GM23338 (cell line): ENCODE results near the gene CDKN1A.

ENCODE experiments used
- CREB1 ChIP-seq: fragments of 250-450 bp; sonication (Bioruptor Pico); IDR thresholded peaks from 2 replicates; pipeline ENCODE4 v1.5.0; 2020; ENCODE audit warnings: low read depth, mild to moderate bottlenecking, moderate library complexity
- EZH2 ChIP-seq: fragments of 200-600 bp; sonication (generic); IDR thresholded peaks from one replicate; pipeline ENCODE4 v1.8.0; 2017; ENCODE audit warnings: antibody characterized with exemption, mild to moderate bottlenecking, low read depth; ENCODE audit not compliant: unreplicated experiment
- EZH2phosphoT487 ChIP-seq: fragments of 200-600 bp; sonication (generic); IDR thresholded peaks from one replicate; pipeline ENCODE4 v1.8.1; 2018; ENCODE audit warnings: antibody characterized with exemption; ENCODE audit not compliant: unreplicated experiment
- JUNB ChIP-seq: IDR thresholded peaks from one replicate; pipeline ENCODE4 v1.6.1; 2016; ENCODE audit warnings: antibody characterized with exemption; ENCODE audit not compliant: unreplicated experiment
- POLR2AphosphoS5 ChIP-seq: IDR thresholded peaks from 2 replicates; pipeline ENCODE4 v1.6.1; 2016; ENCODE audit warnings: antibody characterized with exemption, low read depth
- STAT1 ChIP-seq: IDR thresholded peaks from one replicate; pipeline ENCODE4 v1.6.1; 2016; ENCODE audit warnings: antibody characterized with exemption; ENCODE audit not compliant: unreplicated experiment
- ZNF114 ChIP-seq: fragments of 250-450 bp; sonication (Bioruptor Pico); IDR thresholded peaks from 2 replicates; pipeline ENCODE4 v1.5.0; 2020; ENCODE audit warnings: mild to moderate bottlenecking, moderate library complexity
- TF ChIP-seq, protein P1 (sequence below), 2 experiments: fragments of 200-600 bp in 1 of 2; sonication (generic) in 1 of 2; conservative IDR thresholded peaks; 2 replicates each; pipeline versions ENCODE4 v1.5.1 to v1.6.1; 2016 to 2017; ENCODE audit warnings: antibody characterized with exemption in 2 of 2, low read depth in 2 of 2, mild to moderate bottlenecking in 2 of 2, moderate library complexity in 1 of 2
- TF ChIP-seq, protein P2 (sequence below): IDR thresholded peaks from one replicate; pipeline ENCODE4 v1.6.1; 2018; ENCODE audit warnings: antibody characterized with exemption; ENCODE audit not compliant: unreplicated experiment
- TF ChIP-seq, protein P3 (sequence below): fragments of 250-450 bp; sonication (Bioruptor Pico); IDR thresholded peaks from 2 replicates; pipeline ENCODE4 v1.5.0; 2020; ENCODE audit warnings: mild to moderate bottlenecking, moderate library complexity

DNA sequence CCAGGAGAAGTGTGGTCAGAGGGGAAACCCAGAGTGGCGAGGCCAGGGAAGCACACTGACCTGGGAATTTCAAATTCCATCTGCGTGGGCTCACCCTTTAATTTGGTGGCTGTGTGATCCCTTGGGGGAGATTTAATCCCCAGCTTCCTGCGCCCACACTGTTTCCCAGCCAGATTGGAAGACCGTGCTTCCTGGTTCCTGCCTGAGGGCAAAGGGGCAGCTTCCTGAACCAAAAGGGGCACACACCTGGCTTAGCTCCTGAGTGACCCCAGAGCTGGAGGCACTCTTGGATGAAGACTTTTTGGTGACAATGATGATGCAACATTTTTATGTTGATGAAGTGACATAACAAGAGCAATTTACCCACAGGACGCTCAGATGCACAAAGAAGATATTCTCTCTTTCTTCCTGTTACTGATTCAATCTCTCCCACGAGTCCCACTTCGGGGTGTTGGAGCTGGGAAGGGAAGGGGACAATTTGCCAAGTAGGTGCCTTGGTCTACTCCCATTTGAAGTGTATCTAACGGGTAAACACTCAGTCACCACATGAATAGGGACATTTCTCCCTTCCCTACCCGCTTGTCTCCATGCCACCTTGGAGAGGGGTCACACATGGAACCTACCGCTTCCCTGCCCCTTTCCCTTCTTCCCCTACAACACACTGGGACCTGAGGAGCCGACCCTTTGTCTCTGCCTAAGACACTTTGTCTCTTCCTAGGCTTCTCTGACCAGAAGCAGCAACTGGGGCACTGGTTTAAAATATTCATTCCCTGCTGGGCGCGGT is 28.6 kb upstream of the CDKN1A start:
- TF ChIP-seq, protein P1, sequence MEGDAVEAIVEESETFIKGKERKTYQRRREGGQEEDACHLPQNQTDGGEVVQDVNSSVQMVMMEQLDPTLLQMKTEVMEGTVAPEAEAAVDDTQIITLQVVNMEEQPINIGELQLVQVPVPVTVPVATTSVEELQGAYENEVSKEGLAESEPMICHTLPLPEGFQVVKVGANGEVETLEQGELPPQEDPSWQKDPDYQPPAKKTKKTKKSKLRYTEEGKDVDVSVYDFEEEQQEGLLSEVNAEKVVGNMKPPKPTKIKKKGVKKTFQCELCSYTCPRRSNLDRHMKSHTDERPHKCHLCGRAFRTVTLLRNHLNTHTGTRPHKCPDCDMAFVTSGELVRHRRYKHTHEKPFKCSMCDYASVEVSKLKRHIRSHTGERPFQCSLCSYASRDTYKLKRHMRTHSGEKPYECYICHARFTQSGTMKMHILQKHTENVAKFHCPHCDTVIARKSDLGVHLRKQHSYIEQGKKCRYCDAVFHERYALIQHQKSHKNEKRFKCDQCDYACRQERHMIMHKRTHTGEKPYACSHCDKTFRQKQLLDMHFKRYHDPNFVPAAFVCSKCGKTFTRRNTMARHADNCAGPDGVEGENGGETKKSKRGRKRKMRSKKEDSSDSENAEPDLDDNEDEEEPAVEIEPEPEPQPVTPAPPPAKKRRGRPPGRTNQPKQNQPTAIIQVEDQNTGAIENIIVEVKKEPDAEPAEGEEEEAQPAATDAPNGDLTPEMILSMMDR (conservative IDR thresholded peaks at IDR 0.05; ENCODE audit: low read depth in 2 of 2) = no peak
- TF ChIP-seq, protein P2, sequence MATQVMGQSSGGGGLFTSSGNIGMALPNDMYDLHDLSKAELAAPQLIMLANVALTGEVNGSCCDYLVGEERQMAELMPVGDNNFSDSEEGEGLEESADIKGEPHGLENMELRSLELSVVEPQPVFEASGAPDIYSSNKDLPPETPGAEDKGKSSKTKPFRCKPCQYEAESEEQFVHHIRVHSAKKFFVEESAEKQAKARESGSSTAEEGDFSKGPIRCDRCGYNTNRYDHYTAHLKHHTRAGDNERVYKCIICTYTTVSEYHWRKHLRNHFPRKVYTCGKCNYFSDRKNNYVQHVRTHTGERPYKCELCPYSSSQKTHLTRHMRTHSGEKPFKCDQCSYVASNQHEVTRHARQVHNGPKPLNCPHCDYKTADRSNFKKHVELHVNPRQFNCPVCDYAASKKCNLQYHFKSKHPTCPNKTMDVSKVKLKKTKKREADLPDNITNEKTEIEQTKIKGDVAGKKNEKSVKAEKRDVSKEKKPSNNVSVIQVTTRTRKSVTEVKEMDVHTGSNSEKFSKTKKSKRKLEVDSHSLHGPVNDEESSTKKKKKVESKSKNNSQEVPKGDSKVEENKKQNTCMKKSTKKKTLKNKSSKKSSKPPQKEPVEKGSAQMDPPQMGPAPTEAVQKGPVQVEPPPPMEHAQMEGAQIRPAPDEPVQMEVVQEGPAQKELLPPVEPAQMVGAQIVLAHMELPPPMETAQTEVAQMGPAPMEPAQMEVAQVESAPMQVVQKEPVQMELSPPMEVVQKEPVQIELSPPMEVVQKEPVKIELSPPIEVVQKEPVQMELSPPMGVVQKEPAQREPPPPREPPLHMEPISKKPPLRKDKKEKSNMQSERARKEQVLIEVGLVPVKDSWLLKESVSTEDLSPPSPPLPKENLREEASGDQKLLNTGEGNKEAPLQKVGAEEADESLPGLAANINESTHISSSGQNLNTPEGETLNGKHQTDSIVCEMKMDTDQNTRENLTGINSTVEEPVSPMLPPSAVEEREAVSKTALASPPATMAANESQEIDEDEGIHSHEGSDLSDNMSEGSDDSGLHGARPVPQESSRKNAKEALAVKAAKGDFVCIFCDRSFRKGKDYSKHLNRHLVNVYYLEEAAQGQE = no peak
- TF ChIP-seq POLR2AphosphoS5 (no peak), EZH2 (no peak), JUNB (no peak), ZNF114 (CRISPR knock-in tag) (no peak), CREB1 (no peak), EZH2phosphoT487 (no peak), STAT1 (no peak)
- TF ChIP-seq, protein P3, sequence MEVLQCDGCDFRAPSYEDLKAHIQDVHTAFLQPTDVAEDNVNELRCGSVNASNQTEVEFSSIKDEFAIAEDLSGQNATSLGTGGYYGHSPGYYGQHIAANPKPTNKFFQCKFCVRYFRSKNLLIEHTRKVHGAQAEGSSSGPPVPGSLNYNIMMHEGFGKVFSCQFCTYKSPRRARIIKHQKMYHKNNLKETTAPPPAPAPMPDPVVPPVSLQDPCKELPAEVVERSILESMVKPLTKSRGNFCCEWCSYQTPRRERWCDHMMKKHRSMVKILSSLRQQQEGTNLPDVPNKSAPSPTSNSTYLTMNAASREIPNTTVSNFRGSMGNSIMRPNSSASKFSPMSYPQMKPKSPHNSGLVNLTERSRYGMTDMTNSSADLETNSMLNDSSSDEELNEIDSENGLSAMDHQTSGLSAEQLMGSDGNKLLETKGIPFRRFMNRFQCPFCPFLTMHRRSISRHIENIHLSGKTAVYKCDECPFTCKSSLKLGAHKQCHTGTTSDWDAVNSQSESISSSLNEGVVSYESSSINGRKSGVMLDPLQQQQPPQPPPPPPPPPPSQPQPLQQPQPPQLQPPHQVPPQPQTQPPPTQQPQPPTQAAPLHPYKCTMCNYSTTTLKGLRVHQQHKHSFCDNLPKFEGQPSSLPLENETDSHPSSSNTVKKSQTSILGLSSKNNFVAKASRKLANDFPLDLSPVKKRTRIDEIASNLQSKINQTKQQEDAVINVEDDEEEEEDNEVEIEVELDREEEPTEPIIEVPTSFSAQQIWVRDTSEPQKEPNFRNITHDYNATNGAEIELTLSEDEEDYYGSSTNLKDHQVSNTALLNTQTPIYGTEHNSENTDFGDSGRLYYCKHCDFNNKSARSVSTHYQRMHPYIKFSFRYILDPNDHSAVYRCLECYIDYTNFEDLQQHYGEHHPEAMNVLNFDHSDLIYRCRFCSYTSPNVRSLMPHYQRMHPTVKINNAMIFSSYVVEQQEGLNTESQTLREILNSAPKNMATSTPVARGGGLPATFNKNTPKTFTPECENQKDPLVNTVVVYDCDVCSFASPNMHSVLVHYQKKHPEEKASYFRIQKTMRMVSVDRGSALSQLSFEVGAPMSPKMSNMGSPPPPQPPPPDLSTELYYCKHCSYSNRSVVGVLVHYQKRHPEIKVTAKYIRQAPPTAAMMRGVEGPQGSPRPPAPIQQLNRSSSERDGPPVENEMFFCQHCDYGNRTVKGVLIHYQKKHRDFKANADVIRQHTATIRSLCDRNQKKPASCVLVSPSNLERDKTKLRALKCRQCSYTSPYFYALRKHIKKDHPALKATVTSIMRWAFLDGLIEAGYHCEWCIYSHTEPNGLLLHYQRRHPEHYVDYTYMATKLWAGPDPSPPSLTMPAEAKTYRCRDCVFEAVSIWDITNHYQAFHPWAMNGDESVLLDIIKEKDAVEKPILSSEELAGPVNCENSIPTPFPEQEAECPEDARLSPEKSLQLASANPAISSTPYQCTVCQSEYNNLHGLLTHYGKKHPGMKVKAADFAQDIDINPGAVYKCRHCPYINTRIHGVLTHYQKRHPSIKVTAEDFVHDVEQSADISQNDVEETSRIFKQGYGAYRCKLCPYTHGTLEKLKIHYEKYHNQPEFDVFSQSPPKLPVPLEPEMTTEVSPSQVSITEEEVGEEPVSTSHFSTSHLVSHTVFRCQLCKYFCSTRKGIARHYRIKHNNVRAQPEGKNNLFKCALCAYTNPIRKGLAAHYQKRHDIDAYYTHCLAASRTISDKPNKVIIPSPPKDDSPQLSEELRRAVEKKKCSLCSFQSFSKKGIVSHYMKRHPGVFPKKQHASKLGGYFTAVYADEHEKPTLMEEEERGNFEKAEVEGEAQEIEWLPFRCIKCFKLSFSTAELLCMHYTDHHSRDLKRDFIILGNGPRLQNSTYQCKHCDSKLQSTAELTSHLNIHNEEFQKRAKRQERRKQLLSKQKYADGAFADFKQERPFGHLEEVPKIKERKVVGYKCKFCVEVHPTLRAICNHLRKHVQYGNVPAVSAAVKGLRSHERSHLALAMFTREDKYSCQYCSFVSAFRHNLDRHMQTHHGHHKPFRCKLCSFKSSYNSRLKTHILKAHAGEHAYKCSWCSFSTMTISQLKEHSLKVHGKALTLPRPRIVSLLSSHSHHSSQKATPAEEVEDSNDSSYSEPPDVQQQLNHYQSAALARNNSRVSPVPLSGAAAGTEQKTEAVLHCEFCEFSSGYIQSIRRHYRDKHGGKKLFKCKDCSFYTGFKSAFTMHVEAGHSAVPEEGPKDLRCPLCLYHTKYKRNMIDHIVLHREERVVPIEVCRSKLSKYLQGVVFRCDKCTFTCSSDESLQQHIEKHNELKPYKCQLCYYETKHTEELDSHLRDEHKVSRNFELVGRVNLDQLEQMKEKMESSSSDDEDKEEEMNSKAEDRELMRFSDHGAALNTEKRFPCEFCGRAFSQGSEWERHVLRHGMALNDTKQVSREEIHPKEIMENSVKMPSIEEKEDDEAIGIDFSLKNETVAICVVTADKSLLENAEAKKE (CRISPR knock-in tag) = no peak
